ENCODE data around the gene TRIM50.

GRCh38 chr7:73314271-73314670 is 13.6 kb downstream of the TRIM50 start:
- TF ChIP-seq EZH2phosphoT487 (IDR thresholded peaks at IDR 0.05; ENCODE audit: borderline replicate concordance, low read length): no peak
- TF ChIP-seq CTCF (conservative IDR thresholded peaks at IDR 0.05; ENCODE audit: low read depth, low read length): no peak
- TF ChIP-seq EZH2 (IDR thresholded peaks at IDR 0.05; ENCODE audit: low read length, unreplicated experiment): no peak

Data from PC-3 (cell line).